PC-9 (cell line): Measurements from ENCODE around the gene ADARB2.

Experiments
- CTCF ChIP-seq: fragments of 200-600 bp; sonication (generic); conservative IDR thresholded peaks from 2 replicates; pipeline ENCODE4 v1.6.1; 2017; ENCODE audit warnings: mixed run types, antibody characterized with exemption, mild to moderate bottlenecking, moderate library complexity
- EZH2 ChIP-seq: fragments of 200-600 bp; sonication (generic); IDR thresholded peaks from 2 replicates; pipeline ENCODE4 v1.8.0; 2017; ENCODE audit warnings: antibody characterized with exemption, low read depth

- TF ChIP-seq CTCF (no peak), EZH2 (no peak)
Measured at GRCh38 chr10:1188558-1189135, 548.7 kb downstream of the ADARB2 start.
